ENCODE results near the gene BMPER.

The BMPER gene

DNA sequence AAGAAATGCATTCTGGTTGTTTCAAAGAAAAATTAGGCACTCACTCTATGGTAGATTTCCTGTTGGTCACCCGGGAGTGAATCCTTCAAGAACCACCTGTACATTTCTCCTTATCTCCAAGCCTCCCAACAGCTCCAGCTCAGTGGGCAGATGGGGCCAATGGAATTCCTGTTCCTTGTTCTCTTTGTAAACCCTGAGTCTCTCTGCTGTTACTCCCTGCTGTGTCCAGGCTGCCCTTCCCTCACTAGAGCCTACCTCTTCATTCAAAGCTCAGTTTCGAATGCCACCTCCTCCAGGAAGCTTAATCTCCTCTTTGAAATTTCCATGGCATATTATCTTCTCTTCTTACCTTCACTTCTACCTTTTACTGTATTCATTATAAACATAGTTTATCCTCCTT, 3.5 kb upstream of the BMPER start:
- DNase-seq (no peak), ATAC-seq (replicated peaks) (no peak)
- Mint-ChIP-seq H3K36me3 (ENCODE audit: insufficient read depth) (no peaks in the 10 kb centered on the region), H3K27ac (no peak overlapping the region), H3K4me3 (no peak overlapping the region), H3K27me3 (peaks cover 59 to 87% of the 10 kb centered on the region in 2 donors), H3K9me3 (no peaks in the 10 kb centered on the region), H3K4me1 (ENCODE audit: low read depth in 2 of 2) (peaks cover 5 to 7% of the 10 kb centered on the region in 2 donors)

DNA sequence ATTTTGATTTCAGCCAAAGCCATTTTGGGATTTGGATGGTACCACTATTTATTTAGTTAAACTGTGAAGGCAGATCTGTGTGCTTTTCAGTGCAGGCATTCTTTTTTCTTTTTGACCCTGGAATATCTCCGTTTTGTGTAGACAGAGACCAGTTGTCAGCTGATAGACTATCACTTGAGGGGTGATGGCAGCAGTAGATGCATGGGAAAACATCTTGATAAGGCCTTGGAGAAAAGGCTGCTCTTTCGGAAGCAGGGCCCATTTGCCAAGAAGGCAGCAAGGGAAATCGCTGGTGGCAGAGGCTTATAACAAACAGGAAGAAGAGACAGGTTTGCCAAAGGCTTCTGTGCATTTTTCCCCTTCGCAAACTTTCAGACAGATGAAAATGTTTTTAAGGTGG, 2.6 kb upstream of the BMPER start:
- H3K36me3 Mint-ChIP-seq (ENCODE audit: insufficient read depth): no peaks in the 10 kb centered on the region
- no peak for DNase-seq
- no peaks in the 10 kb centered on the region for H3K9me3 Mint-ChIP-seq
- H3K27me3 Mint-ChIP-seq: peaks cover 62 to 87% of the 10 kb centered on the region in 2 donors
- H3K4me1 Mint-ChIP-seq (ENCODE audit: low read depth in 2 of 2): peaks cover 5 to 7% of the 10 kb centered on the region in 2 donors
- peak overlapping the region in 1 of 2 donors; percentile 52 for H3K4me3 Mint-ChIP-seq
- no peak for ATAC-seq (replicated peaks)
- no peak overlapping the region for H3K27ac Mint-ChIP-seq

DNA sequence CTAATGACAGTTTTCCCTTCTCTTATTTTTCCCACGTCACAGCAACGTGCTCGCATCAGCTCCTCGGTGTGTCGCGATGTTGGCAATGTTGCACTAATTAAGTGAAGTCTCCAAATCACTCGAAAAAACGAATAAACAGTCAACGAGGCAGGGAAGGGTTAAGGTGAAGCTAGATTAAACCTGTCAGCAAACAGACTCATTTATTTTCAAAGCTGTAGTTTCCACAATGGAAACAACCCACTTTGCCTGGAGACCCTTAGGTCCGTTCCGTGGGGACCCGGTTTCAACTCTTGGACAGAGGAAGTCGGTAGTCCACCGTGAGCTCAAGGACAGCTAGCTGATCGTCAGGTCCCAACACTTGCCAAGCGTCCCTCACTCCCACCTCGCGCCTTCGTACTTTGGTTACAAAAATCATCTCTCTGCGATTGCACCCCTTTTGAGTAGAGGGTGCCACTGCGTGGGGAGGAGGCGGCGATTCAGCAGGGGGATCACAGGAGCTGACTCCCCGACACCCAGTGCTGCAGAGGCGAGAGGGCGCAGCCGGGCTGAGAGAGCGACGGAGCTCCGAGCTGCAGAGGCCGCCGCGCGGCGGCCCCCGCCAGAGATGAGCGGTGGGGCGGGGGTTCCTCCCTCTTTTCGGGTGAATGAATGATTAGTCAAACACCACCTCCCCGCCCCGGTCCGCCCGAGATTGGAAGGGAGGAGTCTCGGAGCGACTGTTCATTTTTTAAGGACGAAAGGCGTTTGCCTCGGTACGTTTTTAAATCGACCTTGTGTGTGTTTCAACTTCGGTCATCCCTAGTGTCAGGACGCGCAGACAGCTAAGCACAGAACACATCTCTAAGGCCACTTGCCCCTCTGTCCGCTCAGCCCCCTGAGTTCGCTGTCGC, 1.3 kb upstream of the BMPER start:
- Mint-ChIP-seq H3K4me1 (ENCODE audit: low read depth in 2 of 2) (peaks cover 5 to 7% of the 10 kb centered on the region in 2 donors), H3K4me3 (peak overlapping the region; percentile 74 to 75), H3K27me3 (peaks cover 71 to 87% of the 10 kb centered on the region in 2 donors), H3K27ac (no peak overlapping the region), H3K9me3 (no peaks in the 10 kb centered on the region), H3K36me3 (ENCODE audit: insufficient read depth) (no peaks in the 10 kb centered on the region)
- no peak for DNase-seq
- no peak for ATAC-seq (replicated peaks)

DNA sequence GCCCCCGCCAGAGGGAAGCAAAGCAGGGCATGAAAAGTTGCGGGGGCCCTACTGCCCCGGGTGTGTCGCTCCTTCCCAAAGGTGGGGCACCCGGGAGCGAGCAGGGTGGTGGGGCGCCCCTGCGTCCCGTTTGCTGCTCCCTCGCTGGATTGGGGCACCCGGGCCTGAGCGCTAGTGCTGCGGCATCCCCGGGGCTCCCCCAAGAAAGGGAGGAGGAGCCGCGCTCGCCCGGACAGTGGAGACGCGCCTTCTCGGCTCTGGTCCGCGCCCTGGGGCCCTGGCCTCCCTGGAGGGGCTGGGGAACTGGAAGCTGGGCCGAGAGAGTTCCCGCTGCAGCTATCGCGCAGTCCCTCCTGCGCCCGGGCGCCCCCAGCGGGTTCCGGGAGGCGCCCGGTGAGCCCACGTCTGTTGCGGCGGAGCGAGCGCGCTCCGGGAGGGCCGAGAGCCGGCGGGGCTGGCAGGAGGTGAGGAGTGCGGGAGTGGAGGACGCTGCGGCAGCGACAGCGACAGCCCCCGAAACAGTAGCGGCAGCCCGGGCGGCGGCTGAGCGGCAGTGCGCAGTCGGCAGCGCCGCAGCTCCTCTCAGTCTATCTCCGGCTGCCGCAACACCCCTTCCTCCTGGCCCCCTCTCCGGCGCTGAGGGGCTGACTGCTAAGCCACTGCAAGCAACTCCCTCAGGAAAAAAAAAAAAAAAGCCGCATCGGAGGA, 504 bp upstream of the BMPER start:
- Mint-ChIP-seq H3K36me3 (ENCODE audit: insufficient read depth) (no peaks in the 10 kb centered on the region), H3K4me1 (ENCODE audit: low read depth in 2 of 2) (peaks cover 5 to 7% of the 10 kb centered on the region in 2 donors), H3K27me3 (peaks cover 66 to 85% of the 10 kb centered on the region in 2 donors), H3K9me3 (no peaks in the 10 kb centered on the region), H3K27ac (no peak overlapping the region), H3K4me3 (peak overlapping the region; percentile 74 to 75)
- no peak for DNase-seq
- peak; percentile 29 for ATAC-seq (replicated peaks)

DNA sequence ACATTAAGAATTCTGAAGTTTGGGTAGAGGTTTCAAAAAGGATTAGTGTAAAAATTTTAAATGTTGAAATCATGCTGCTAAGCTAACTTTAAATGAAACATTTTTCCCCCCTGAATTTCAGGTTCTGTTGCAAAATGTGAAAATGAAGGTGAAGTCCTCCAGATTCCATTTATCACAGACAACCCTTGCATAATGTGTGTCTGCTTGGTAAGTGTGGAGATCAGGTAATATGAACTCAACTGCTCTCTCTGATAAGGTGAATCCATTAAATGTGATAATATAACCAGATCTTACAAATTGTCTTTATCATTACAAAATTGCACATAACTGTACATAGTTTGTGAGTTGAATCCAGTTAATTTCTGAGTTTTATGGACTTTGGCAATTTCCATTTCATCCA, 1.4 kb downstream of the BMPER start:
- no peak overlapping the region for H3K27ac Mint-ChIP-seq
- no peak overlapping the region for H3K4me3 Mint-ChIP-seq
- H3K9me3 Mint-ChIP-seq: no peaks in the 10 kb centered on the region
- no peak for DNase-seq
- peaks cover 5 to 7% of the 10 kb centered on the region in 2 donors for H3K4me1 Mint-ChIP-seq (ENCODE audit: low read depth in 2 of 2)
- H3K27me3 Mint-ChIP-seq: peaks cover 51 to 72% of the 10 kb centered on the region in 2 donors
- H3K36me3 Mint-ChIP-seq (ENCODE audit: insufficient read depth): no peaks in the 10 kb centered on the region
- ATAC-seq (replicated peaks): no peak

DNA sequence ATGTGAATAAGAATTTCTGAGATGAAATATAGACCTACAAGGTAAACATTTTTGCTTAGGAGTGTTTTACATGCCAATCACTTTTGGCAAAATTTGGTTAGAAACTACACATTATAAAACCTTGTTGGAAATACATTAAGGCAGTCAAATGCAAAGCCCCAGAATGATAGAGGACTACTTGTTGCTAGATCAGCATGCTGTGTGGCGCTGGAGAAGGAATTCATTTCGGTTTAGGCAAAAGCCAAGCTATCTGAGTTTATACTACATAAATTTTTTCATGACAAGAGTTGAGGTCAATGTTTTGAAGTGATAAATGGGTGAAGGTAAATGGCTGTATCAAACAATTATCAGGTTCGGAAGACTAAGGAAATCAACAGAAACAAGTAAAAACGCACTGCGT, 2.3 kb downstream of the BMPER start:
- ATAC-seq (replicated peaks): no peak
- no peak overlapping the region for H3K4me3 Mint-ChIP-seq
- DNase-seq: no peak
- peaks cover 5 to 7% of the 10 kb centered on the region in 2 donors for H3K4me1 Mint-ChIP-seq (ENCODE audit: low read depth in 2 of 2)
- no peaks in the 10 kb centered on the region for H3K36me3 Mint-ChIP-seq (ENCODE audit: insufficient read depth)
- H3K9me3 Mint-ChIP-seq: no peaks in the 10 kb centered on the region
- H3K27ac Mint-ChIP-seq: no peak overlapping the region
- peaks cover 44 to 63% of the 10 kb centered on the region in 2 donors for H3K27me3 Mint-ChIP-seq

DNA sequence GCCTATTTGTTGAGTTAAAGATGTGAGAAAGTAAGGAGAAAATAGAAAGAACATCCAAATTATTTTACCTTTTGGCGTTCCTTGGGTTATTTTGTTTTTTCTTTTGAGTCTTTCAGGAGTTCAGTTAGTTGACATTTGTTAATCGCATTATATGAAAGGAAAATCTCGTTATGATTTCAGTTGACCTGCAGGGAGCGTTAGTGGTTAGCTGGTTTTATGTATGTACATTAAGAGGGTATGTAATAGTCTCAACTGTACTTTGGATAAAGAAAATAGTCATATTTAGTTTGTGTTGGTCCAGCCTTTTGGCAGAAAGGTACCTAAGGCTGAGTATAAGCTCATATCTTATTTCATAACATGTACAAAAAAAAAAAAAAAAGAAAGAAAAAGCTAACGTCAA, 4.0 kb downstream of the BMPER start:
- H3K27ac Mint-ChIP-seq: no peak overlapping the region
- no peaks in the 10 kb centered on the region for H3K9me3 Mint-ChIP-seq
- peaks cover 0 to 2% of the 10 kb centered on the region in 2 donors for H3K4me1 Mint-ChIP-seq (ENCODE audit: low read depth in 2 of 2)
- H3K4me3 Mint-ChIP-seq: no peak overlapping the region
- DNase-seq (no peak), ATAC-seq (replicated peaks) (no peak)
- H3K27me3 Mint-ChIP-seq: peaks cover 37 to 46% of the 10 kb centered on the region in 2 donors
- H3K36me3 Mint-ChIP-seq (ENCODE audit: insufficient read depth): no peaks in the 10 kb centered on the region

DNA sequence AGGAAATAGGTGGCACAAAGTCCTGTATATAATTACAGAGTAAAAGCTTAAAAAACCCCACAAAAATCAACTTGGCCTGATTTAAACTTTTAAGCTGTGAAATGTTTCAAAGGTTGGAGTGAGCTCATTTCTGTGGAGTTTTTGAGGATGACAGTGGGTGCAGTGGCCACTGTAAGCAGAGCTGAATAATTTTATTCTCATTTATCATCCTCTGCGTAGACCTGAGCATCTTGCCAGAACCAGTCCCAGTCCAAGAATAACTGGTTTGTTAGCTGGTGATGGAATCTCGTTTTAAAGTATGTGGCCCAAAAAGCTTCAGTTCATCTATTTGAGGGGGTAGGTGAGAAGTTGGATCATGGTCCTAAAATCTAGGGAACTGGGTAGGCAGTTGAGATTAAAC, 4.4 kb downstream of the BMPER start:
- no peak for ATAC-seq (replicated peaks)
- DNase-seq: no peak
- no peaks in the 10 kb centered on the region for H3K36me3 Mint-ChIP-seq (ENCODE audit: insufficient read depth)
- H3K4me1 Mint-ChIP-seq (ENCODE audit: low read depth in 2 of 2): no peaks in the 10 kb centered on the region
- no peaks in the 10 kb centered on the region for H3K9me3 Mint-ChIP-seq
- H3K4me3 Mint-ChIP-seq: no peak overlapping the region
- no peak overlapping the region for H3K27ac Mint-ChIP-seq
- peaks cover 37 to 44% of the 10 kb centered on the region in 2 donors for H3K27me3 Mint-ChIP-seq

DNA sequence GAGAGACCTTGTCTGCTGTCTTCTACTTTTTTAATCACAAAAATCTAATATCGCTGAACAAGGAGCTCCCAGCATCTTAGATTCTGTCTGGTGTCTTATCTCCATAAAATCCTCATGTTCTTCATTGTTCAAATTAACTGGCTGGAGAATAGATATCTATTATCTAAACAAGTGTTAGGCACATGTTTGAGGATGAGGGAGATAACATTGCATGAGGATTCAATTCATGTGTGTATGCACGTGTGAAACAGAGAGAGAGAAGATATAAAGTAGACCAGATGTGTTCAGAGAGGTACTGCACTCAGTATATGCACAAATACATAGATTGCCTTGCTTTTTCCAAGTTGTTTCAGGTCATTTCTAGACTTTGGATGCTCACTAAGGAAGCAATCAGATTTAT, 5.4 kb downstream of the BMPER start:
- no peak for DNase-seq
- Mint-ChIP-seq H3K9me3 (no peaks in the 10 kb centered on the region), H3K4me3 (no peak overlapping the region), H3K4me1 (ENCODE audit: low read depth in 2 of 2) (no peaks in the 10 kb centered on the region), H3K27me3 (peaks cover 37 to 39% of the 10 kb centered on the region in 2 donors), H3K36me3 (ENCODE audit: insufficient read depth) (no peaks in the 10 kb centered on the region), H3K27ac (no peak overlapping the region)
- no peak for ATAC-seq (replicated peaks)

DNA sequence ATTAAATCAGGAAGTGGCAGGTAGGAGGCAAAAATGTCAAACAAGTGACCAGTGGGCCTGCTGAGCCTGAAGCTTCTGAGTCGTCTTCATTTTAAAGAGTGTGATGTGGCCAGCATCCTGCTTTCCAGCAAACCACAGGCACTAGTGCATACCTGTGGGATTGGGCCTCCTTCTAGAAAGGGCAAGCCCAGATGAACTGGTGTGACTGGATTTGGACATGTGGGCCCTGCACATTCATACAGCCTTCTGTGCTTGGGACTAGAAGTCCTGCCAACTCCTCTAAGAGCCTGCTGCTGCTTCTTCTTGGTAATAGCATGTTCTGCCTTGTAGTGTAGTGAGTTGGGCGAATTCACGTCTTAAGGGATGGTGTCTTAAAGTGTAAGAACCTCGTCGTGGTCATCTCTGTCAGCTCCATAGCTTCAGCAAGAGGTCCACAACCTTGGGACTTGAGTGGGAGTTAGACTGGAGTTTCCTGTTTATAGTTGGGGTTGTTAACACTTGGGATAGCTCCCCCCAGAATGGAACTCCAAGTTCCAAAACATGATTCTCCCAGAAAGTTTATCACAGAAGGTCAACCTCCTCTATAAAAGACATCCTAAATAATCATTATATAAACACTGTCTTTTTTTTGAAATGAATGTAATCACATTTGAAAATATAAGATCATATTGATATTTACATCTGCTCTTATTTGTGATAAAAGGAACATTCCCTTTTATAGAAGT, 11.2 kb downstream of the BMPER start:
- DNase-seq (no peak), ATAC-seq (replicated peaks) (no peak)
- H3K9me3 Mint-ChIP-seq: no peaks in the 10 kb centered on the region
- peaks cover 8 to 27% of the 10 kb centered on the region in 2 donors for H3K27me3 Mint-ChIP-seq
- no peaks in the 10 kb centered on the region for H3K36me3 Mint-ChIP-seq (ENCODE audit: insufficient read depth)
- no peak overlapping the region for H3K27ac Mint-ChIP-seq
- no peaks in the 10 kb centered on the region for H3K4me1 Mint-ChIP-seq (ENCODE audit: low read depth in 2 of 2)
- no peak overlapping the region for H3K4me3 Mint-ChIP-seq

DNA sequence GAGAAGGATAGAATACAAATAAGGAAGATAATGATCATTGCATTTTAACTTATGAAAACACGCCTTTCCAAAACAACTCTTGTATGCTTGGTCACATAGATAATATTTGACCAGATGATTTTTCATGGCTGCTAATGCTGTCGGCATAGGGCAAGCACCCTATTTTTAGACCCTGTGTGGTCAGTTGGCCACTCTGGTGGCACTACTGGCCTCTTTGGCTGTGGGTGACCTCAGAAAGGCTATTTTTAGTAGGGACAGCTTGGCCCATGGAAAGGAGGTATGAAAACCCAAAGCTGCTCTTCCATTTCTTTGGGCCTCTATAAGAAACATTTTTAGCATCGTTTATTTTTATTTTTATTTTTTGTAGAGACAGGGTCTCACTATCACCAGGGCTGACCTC, 12.3 kb downstream of the BMPER start:
- no peak for ATAC-seq (replicated peaks)
- H3K36me3 Mint-ChIP-seq (ENCODE audit: insufficient read depth): no peaks in the 10 kb centered on the region
- H3K27me3 Mint-ChIP-seq: peaks cover 14 to 39% of the 10 kb centered on the region in 2 donors

DNA sequence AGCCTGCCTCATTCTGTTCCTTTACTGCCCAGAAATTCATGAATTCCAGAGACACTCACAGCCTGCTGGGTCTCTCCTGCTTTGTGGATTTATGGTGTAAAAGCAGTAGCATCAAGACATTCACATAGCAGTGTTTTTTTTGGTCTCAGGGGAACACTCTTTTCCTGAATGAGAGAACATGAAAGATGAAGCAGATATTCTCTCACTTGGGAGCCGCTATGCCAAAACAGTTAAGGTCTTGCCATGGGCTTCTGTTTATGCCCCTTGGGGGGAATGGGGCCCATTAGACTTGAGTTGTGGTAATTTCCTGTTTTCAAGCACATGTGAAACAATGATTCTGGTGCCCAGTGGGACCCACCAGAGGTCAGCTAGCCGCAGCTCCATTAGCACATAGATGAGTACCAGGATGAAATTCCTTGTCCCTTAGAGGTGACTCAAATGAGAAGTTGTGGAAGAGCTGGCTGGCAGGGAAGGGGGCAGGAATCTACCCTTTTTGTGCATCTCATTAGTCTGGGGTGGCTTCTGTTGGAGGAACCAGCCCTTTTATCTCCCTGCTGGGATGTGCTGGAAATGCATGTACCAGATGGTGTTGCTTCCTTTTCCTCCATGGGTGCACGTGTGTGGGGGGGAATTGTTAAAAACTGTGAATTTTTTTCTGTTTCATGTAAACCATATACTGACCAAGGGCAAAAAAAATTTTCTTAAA, 13.3 kb downstream of the BMPER start:
- Mint-ChIP-seq H3K4me1 (ENCODE audit: low read depth in 2 of 2) (no peaks in the 10 kb centered on the region), H3K27me3 (peaks cover 16 to 48% of the 10 kb centered on the region in 2 donors), H3K27ac (no peak overlapping the region), H3K36me3 (ENCODE audit: insufficient read depth) (no peaks in the 10 kb centered on the region), H3K9me3 (no peaks in the 10 kb centered on the region), H3K4me3 (no peak overlapping the region)
- DNase-seq: no peak
- no peak for ATAC-seq (replicated peaks)

More for the DNA sequence above, 12.3 kb downstream of the BMPER start:
- Mint-ChIP-seq H3K4me1 (ENCODE audit: low read depth in 2 of 2) (no peaks in the 10 kb centered on the region), H3K27ac (no peak overlapping the region), H3K9me3 (no peaks in the 10 kb centered on the region), H3K4me3 (no peak overlapping the region)
- DNase-seq: no peak

DNA sequence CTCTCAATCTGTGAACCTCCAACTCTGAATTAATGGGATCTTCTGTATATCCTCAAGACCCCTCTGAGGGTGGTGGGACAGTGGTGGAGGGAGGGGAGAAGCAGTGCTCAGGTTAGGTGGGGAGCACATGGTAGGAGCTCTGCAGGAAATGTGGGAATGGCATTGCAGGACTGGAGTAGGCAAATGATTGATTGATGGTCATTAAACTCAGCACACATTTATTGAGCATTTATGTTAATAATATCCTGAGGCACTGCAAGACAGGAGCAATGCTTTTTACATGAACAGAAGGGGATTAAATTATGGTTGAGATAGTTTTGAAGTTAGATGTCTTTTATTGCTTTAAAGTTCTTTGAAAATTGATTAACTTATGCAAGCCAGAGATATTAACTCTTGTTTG, 14.1 kb downstream of the BMPER start:
- H3K36me3 Mint-ChIP-seq (ENCODE audit: insufficient read depth): no peaks in the 10 kb centered on the region
- DNase-seq (no peak), ATAC-seq (replicated peaks) (no peak)
- no peak overlapping the region for H3K27ac Mint-ChIP-seq
- no peak overlapping the region for H3K4me3 Mint-ChIP-seq
- no peaks in the 10 kb centered on the region for H3K9me3 Mint-ChIP-seq
- peaks cover 25 to 56% of the 10 kb centered on the region in 2 donors for H3K27me3 Mint-ChIP-seq
- no peaks in the 10 kb centered on the region for H3K4me1 Mint-ChIP-seq (ENCODE audit: low read depth in 2 of 2)
